Calu3 (cell line): ENCODE measurements around the gene STK38. TPM values are rescaled to one million over a fixed set of nuclear protein-coding genes. Genes with fewer than 3 reads are reported as not detected.
"Not testable (repeated sequence)": the region's sequence is repeated elsewhere in the genome, so short reads cannot be mapped to it uniquely, and the experiment has no call there.

Source experiments
- BruUV-seq: library from RNA; stranded (reverse); fragments of 400-500 nt; replicated peaks from 2 replicates; lab custom pipeline; 2021; lab: Mats Ljungman, UMichigan
- CTCF ChIA-PET: fragments of 300-600 bp; sonication (Branson Sonifier 250); formaldehyde crosslinking; loops from one replicate; lab custom pipeline; 2022; ENCODE audit warnings: antibody characterized with exemption; lab: Charles Lee
- DNase-seq: peaks from one replicate; pipeline ENCODE4 v3.0.0; 2022
- H3K27ac Mint-ChIP-seq: one replicate; pipeline ENCODE4 v1.8.0; 2022; ENCODE audit warnings: mixed read lengths; ENCODE audit not compliant: unreplicated experiment
- H3K27me3 Mint-ChIP-seq: one replicate; pipeline ENCODE4 v1.8.0; 2022; ENCODE audit warnings: mixed read lengths; ENCODE audit not compliant: unreplicated experiment
- H3K36me3 Mint-ChIP-seq: one replicate; pipeline ENCODE4 v1.8.0; 2022; ENCODE audit warnings: mild to moderate bottlenecking, moderate library complexity, mixed read lengths; ENCODE audit not compliant: insufficient read depth, unreplicated experiment
- H3K4me1 Mint-ChIP-seq: one replicate; pipeline ENCODE4 v1.8.0; 2022; ENCODE audit warnings: mild to moderate bottlenecking, low read depth, mixed read lengths; ENCODE audit not compliant: unreplicated experiment
- H3K4me3 Mint-ChIP-seq: one replicate; pipeline ENCODE4 v1.8.0; 2022; ENCODE audit warnings: mild to moderate bottlenecking, low read depth, moderate library complexity, mixed read lengths; ENCODE audit not compliant: unreplicated experiment
- H3K9me3 Mint-ChIP-seq: one replicate; pipeline ENCODE4 v1.8.0; 2022; ENCODE audit warnings: low read depth, mixed read lengths; ENCODE audit not compliant: unreplicated experiment
- intact Hi-C: fragments of 100-400 bp; cut with micrococcal nuclease; formaldehyde crosslinking; loops from one replicate; pipeline ENCODE4 v1.10.0; 2022; ENCODE audit not compliant: unreplicated experiment
- total RNA-seq: library from RNA; stranded (reverse); gene quantifications from 2 replicates; pipeline ENCODE4 v1.2.3, GENCODE V29; 2022
- TF ChIP-seq, protein P1 (sequence below): fragments of 200-600 bp; IDR thresholded peaks from one replicate; pipeline ENCODE4 v1.8.0; 2022; ENCODE audit warnings: antibody characterized with exemption; ENCODE audit not compliant: unreplicated experiment

The STK38 gene
- total RNA-seq, 1 experiment from 2014 or later, result 70.3 TPM

DNA sequence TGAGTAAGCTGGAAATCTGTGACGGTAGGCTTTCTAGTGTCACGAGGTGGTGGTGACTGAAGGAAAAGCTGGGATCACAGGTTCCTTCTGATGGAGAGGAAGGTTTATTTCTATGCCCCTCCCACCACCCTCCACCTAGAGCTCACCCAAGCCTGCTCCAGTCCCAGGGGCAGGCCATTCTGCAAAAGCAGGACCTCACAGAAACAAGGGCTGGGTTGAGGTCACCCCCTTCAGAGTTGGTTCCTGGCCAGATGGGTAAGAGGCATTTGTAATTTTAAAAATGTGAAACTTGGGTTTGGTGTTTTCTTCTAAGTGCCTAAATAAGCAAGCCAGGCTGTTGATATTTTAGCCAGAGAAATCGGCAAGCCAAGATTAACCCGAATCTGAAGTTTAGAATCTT is 57.9 kb downstream of the STK38 start:
- peaks cover 46% of the 10 kb centered on the region for H3K36me3 Mint-ChIP-seq
- BruUV-seq, result no TSS peak
- no peak overlapping the region for H3K27ac Mint-ChIP-seq
- H3K9me3 Mint-ChIP-seq, result no peaks in the 10 kb centered on the region
- no peaks in the 10 kb centered on the region for H3K27me3 Mint-ChIP-seq
- H3K4me3 Mint-ChIP-seq, result no peak overlapping the region
- no peaks in the 10 kb centered on the region for H3K4me1 Mint-ChIP-seq
- intact Hi-C loops, result no loop called here
- CTCF ChIA-PET, result no interaction called here
- TF ChIP-seq, protein P1, sequence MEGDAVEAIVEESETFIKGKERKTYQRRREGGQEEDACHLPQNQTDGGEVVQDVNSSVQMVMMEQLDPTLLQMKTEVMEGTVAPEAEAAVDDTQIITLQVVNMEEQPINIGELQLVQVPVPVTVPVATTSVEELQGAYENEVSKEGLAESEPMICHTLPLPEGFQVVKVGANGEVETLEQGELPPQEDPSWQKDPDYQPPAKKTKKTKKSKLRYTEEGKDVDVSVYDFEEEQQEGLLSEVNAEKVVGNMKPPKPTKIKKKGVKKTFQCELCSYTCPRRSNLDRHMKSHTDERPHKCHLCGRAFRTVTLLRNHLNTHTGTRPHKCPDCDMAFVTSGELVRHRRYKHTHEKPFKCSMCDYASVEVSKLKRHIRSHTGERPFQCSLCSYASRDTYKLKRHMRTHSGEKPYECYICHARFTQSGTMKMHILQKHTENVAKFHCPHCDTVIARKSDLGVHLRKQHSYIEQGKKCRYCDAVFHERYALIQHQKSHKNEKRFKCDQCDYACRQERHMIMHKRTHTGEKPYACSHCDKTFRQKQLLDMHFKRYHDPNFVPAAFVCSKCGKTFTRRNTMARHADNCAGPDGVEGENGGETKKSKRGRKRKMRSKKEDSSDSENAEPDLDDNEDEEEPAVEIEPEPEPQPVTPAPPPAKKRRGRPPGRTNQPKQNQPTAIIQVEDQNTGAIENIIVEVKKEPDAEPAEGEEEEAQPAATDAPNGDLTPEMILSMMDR, result no peak
- DNase-seq, result no peak

DNA sequence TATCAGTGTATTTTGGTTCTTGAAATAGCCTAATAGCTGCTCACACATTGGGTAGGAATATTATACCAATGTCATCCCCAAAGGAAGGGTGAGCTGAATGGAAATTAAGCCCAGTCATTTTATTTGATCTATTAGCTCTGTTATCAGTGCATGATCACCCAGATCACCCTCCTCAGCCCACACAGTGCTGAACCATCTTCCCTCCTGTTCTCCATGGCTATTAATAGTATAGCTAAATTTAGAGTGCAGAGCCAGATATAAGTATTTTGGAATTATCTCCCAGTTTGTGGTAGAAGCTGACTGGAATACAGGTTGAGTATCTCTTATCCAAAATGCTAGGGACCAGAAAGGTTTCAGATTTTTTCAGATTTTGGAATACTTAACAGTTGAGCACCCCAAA is 59.1 kb downstream of the STK38 start:
- CTCF ChIA-PET, result interaction anchor here (0.6 kb wide), 1 partner anchor 35 kb away, joined by 5 read pairs; no protein-coding TSS in a partner anchor
- H3K27me3 Mint-ChIP-seq, result no peaks in the 10 kb centered on the region
- TF ChIP-seq, protein P1, result no peak
- no peak overlapping the region for H3K4me3 Mint-ChIP-seq
- H3K36me3 Mint-ChIP-seq, result peaks cover 46% of the 10 kb centered on the region
- intact Hi-C loops, result no loop called here
- H3K27ac Mint-ChIP-seq, result no peak overlapping the region
- no TSS peak for BruUV-seq
- H3K4me1 Mint-ChIP-seq, result no peaks in the 10 kb centered on the region
- DNase-seq, result no peak
- H3K9me3 Mint-ChIP-seq, result no peaks in the 10 kb centered on the region

DNA sequence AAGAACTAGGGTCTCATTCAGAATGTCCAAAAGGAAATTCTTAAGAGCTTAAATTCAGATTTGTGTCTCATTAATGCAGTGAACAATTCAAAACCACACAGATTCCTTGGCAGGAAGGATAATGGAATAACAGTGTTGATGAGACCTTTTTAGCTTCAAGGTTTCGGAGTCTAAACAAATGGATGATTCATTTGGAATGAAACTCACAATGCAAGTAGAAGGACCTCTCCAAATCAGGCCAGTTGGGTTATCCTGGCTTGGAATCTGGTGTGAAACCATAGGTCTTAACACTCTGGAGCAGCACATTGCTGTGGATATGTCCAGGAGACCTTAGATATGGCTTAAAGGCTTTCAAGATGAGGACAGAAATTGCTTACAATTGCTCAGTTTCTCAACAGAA is 59.6 kb downstream of the STK38 start:
- CTCF ChIA-PET, result interaction anchor here (0.6 kb wide), 1 partner anchor 35 kb away, joined by 5 read pairs; no protein-coding TSS in a partner anchor
- DNase-seq, result no peak
- Mint-ChIP-seq H3K27me3 (no peaks in the 10 kb centered on the region), H3K36me3 (peaks cover 49% of the 10 kb centered on the region), H3K9me3 (no peaks in the 10 kb centered on the region), H3K4me3 (no peak overlapping the region), H3K27ac (no peak overlapping the region), H3K4me1 (no peaks in the 10 kb centered on the region)
- TF ChIP-seq, protein P1, result no peak
- intact Hi-C loops, result no loop called here
- no TSS peak for BruUV-seq

DNA sequence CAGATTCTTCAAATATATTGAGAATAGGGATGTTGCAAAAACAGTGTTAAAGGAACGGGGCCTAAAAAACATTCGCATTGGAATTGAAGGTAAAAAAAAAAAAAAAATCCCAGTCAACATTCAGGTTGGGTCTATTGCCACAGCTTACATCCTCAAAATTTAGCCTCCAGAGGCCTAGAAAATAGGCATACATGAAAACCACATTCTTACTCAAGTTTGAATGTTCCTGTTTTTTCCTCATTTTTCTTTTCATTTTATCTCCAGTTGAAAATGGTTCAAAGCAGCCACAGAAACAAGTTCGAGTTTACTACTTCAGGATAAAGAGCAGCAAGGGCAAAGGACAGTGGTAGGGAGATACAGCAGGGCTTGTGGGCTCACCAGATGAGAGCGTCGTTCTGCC is 62.5 kb downstream of the STK38 start:
- Mint-ChIP-seq H3K27ac (no peak overlapping the region), H3K4me1 (no peaks in the 10 kb centered on the region), H3K9me3 (no peaks in the 10 kb centered on the region), H3K4me3 (no peak overlapping the region), H3K36me3 (peaks cover 52% of the 10 kb centered on the region), H3K27me3 (no peaks in the 10 kb centered on the region)
- CTCF ChIA-PET, result no interaction called here
- TF ChIP-seq, protein P1, result no peak
- intact Hi-C loops, result no loop called here
- BruUV-seq, result no TSS peak
- DNase-seq, result no peak

DNA sequence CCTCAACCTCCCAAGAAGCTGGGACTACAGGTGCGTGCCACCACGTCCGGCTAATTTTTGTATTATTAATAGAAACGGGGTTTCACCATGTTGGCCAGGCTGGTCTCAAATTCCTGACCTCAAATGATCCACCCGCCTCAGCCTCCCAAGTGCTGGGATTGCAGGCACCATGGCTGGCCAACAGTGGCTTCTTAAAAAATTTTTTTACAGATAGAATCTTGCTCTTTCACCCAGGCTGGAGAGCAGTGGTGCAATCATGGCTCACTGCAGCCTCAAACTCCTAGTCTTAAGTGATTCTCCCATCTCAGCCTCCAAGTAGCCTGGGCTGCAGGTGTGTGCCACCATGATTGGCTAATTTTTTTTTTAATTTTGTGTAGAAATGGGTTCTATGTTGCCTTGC is 64.0 kb downstream of the STK38 start:
- H3K9me3 Mint-ChIP-seq, H3K4me3 Mint-ChIP-seq, H3K27me3 Mint-ChIP-seq, H3K27ac Mint-ChIP-seq, CTCF ChIA-PET, DNase-seq, intact Hi-C loops, BruUV-seq, H3K4me1 Mint-ChIP-seq: not testable (repeated sequence)
- H3K36me3 Mint-ChIP-seq, result peaks cover 52% of the 10 kb centered on the region
